Memory B cell (primary cell): ENCODE measurements around the gene ATXN7L2.

ENCODE experiments used
- ATAC-seq: fragments of 150-1000 bp; cut with Tn5 transposase; 2 replicates; pipeline ENCODE4 v1.10.0; 2021; ENCODE audit warnings: low read depth, mild to moderate bottlenecking, moderate library complexity
- DNase-seq, 2 donors: peaks; one replicate each; pipeline ENCODE4 v3.0.0; 2022; ENCODE audit warnings: low spot score in 2 of 2
- H3K27ac Mint-ChIP-seq: one replicate; pipeline ENCODE4 v1.8.0; 2022; ENCODE audit warnings: mild to moderate bottlenecking, moderate library complexity, mixed read lengths
- H3K27me3 Mint-ChIP-seq: one replicate; pipeline ENCODE4 v1.8.0; 2022; ENCODE audit warnings: mixed read lengths
- H3K36me3 Mint-ChIP-seq: one replicate; pipeline ENCODE4 v1.8.0; 2022; ENCODE audit warnings: mild to moderate bottlenecking, mixed read lengths
- H3K4me1 Mint-ChIP-seq: one replicate; pipeline ENCODE4 v1.8.0; 2022; ENCODE audit warnings: mixed read lengths
- H3K4me3 Mint-ChIP-seq: one replicate; pipeline ENCODE4 v1.8.0; 2022; ENCODE audit warnings: mild to moderate bottlenecking, moderate library complexity, mixed read lengths
- H3K9me3 Mint-ChIP-seq: one replicate; pipeline ENCODE4 v1.8.0; 2022; ENCODE audit warnings: mixed read lengths

The ATXN7L2 gene

GRCh38 chr1:109531826-109532364 lies 48.2 kb downstream of the ATXN7L2 start:
- Mint-ChIP-seq H3K4me1 (peaks cover 3% of the 10 kb centered on the region), H3K27me3 (peaks cover 2% of the 10 kb centered on the region), H3K4me3 (peak overlapping the region; percentile 77), H3K36me3 (no peaks in the 10 kb centered on the region), H3K27ac (no peak overlapping the region), H3K9me3 (no peaks in the 10 kb centered on the region)
- DNase-seq (no peak), ATAC-seq (no peak)

- H3K36me3 Mint-ChIP-seq: no peaks in the 10 kb centered on the region
- DNase-seq: peak; percentile 90 to 92
- H3K27me3 Mint-ChIP-seq: peaks cover 2% of the 10 kb centered on the region
- peak overlapping the region; percentile 21 for H3K27ac Mint-ChIP-seq
- ATAC-seq: peak; percentile 86
- no peaks in the 10 kb centered on the region for H3K9me3 Mint-ChIP-seq
- H3K4me1 Mint-ChIP-seq: peaks cover 3% of the 10 kb centered on the region
- H3K4me3 Mint-ChIP-seq: peak overlapping the region; percentile 77
Observed at GRCh38 chr1:109532365-109533136, 48.8 kb downstream of the ATXN7L2 start.

GRCh38 chr1:109534307-109534858 lies 50.7 kb downstream of the ATXN7L2 start:
- DNase-seq (no peak), ATAC-seq (no peak)
- Mint-ChIP-seq H3K4me3 (no peak overlapping the region), H3K9me3 (no peaks in the 10 kb centered on the region), H3K27ac (no peak overlapping the region), H3K27me3 (no peaks in the 10 kb centered on the region), H3K36me3 (no peaks in the 10 kb centered on the region), H3K4me1 (peaks cover 3% of the 10 kb centered on the region)

GRCh38 chr1:109535481-109535880 lies 51.8 kb downstream of the ATXN7L2 start:
- Mint-ChIP-seq H3K27me3 (no peaks in the 10 kb centered on the region), H3K4me1 (peaks cover 3% of the 10 kb centered on the region), H3K9me3 (no peaks in the 10 kb centered on the region), H3K27ac (no peak overlapping the region), H3K4me3 (no peak overlapping the region), H3K36me3 (no peaks in the 10 kb centered on the region)
- DNase-seq: no peak
- ATAC-seq: no peak

- ATAC-seq (no peak), DNase-seq (no peak)
- H3K27ac Mint-ChIP-seq: no peak overlapping the region
- no peak overlapping the region for H3K4me3 Mint-ChIP-seq
- no peaks in the 10 kb centered on the region for H3K36me3 Mint-ChIP-seq
- no peaks in the 10 kb centered on the region for H3K9me3 Mint-ChIP-seq
- H3K4me1 Mint-ChIP-seq: peaks cover 3% of the 10 kb centered on the region
- no peaks in the 10 kb centered on the region for H3K27me3 Mint-ChIP-seq
Observed at GRCh38 chr1:109535971-109536491, 52.3 kb downstream of the ATXN7L2 start.

- DNase-seq (no peak), ATAC-seq (no peak)
- H3K4me1 Mint-ChIP-seq: peaks cover 2% of the 10 kb centered on the region
- no peaks in the 10 kb centered on the region for H3K27me3 Mint-ChIP-seq
- H3K4me3 Mint-ChIP-seq: no peak overlapping the region
- no peaks in the 10 kb centered on the region for H3K9me3 Mint-ChIP-seq
- H3K36me3 Mint-ChIP-seq: no peaks in the 10 kb centered on the region
- no peak overlapping the region for H3K27ac Mint-ChIP-seq
Observed at GRCh38 chr1:109537450-109538178, 53.9 kb downstream of the ATXN7L2 start.

GRCh38 chr1:109538827-109539555 lies 55.3 kb downstream of the ATXN7L2 start:
- Mint-ChIP-seq H3K27ac (no peak overlapping the region), H3K4me3 (no peak overlapping the region), H3K27me3 (peaks cover 2% of the 10 kb centered on the region), H3K9me3 (no peaks in the 10 kb centered on the region), H3K4me1 (no peaks in the 10 kb centered on the region), H3K36me3 (no peaks in the 10 kb centered on the region)
- ATAC-seq: no peak
- DNase-seq: no peak

GRCh38 chr1:109539676-109540075 lies 56.0 kb downstream of the ATXN7L2 start, which contains the start of gene GPR61:
Gene GPR61 (plus strand): TSS chr1:109539872. CDS start chr1:109543023, 3,151 bp downstream.
- H3K27ac Mint-ChIP-seq: no peak within 1 kb of the TSS

GRCh38 chr1:109541102-109541501 lies 57.4 kb downstream of the ATXN7L2 start:
- no peak for DNase-seq
- no peak overlapping the region for H3K27ac Mint-ChIP-seq
- no peaks in the 10 kb centered on the region for H3K9me3 Mint-ChIP-seq
- peaks cover 2% of the 10 kb centered on the region for H3K27me3 Mint-ChIP-seq
- no peak overlapping the region for H3K4me3 Mint-ChIP-seq
- peaks cover 1% of the 10 kb centered on the region for H3K36me3 Mint-ChIP-seq
- H3K4me1 Mint-ChIP-seq: peaks cover under 1% of the 10 kb centered on the region
- ATAC-seq: no peak

More at GRCh38 chr1:109539676-109540075, 56.0 kb downstream of the ATXN7L2 start, which contains the start of gene GPR61:
- DNase-seq (no peak), ATAC-seq (no peak)
- Mint-ChIP-seq H3K27me3 (peaks cover 2% of the 10 kb centered on the region), H3K4me3 (no peak within 1 kb of the TSS), H3K9me3 (no peaks in the 10 kb centered on the region), H3K36me3 (peaks cover 1% of the 10 kb centered on the region), H3K4me1 (no peaks in the 10 kb centered on the region)
